Hepatocyte (in vitro differentiated cells): ENCODE measurements around the gene FBXW2.

Source experiments
- CTCF ChIP-seq: fragments of 200-600 bp; sonication (generic); IDR thresholded peaks from 2 replicates; pipeline ENCODE4 v1.5.1; 2016; ENCODE audit warnings: antibody characterized with exemption, mild to moderate bottlenecking; ENCODE audit not compliant: poor library complexity
- EZH2phosphoT487 ChIP-seq: fragments of 200-600 bp; sonication (generic); IDR thresholded peaks from one replicate; pipeline ENCODE4 v1.6.1; 2018; ENCODE audit warnings: antibody characterized with exemption, mild to moderate bottlenecking, low read depth, moderate library complexity; ENCODE audit not compliant: unreplicated experiment, severe bottlenecking

GRCh38 chr9:120837921-120838320, 44.7 kb upstream of the FBXW2 start:
- TF ChIP-seq EZH2phosphoT487 = no peak
- no peak for TF ChIP-seq CTCF
